GM21381 (cell line): ENCODE results near the gene DPP10.

Source experiments
- ATAC-seq: cut with Tn5 transposase; IDR thresholded peaks from one replicate; pipeline ENCODE4 v1.9.1; 2021; ENCODE audit warnings: mild to moderate bottlenecking, moderate library complexity; ENCODE audit not compliant: unreplicated experiment

Gene DPP10

DNA sequence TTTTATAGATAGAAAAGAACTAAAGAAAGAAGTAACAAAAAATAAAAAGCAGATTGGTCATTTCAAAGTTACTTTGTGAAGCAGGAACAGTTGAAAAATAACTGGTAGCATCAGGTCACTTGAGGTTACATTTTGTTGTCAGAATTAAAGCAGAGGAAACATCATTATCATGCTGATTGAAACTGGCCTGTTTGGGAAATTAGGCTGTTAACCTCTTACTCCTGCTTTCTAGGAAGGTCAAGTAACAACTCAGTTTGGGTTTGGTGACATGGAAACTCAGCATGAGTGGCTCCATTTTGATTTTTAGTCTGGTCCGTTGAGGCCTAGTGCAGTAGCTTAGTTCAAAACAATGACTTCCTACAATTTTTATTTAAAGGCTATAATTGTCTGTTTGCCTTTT, 1383.5 kb downstream of the DPP10 start:
- ATAC-seq: no peak

DNA sequence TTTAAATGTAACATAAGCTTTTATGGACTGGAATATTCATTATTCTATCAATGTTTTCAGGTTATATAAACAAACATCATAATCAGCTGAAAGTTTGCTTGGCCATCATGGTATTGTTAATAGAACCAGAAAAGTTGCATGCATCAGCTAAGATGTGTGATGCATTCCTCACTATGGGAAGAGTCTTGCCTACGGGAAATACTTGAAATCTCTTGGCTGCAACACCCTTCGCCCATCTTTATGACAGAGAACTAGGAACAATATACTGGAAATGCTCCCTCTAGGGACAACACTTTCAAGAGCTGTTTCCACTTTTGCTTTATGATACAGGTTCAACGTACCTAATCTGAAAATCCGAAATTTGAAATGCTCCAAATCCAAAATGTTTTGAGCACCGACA, 1390.8 kb downstream of the DPP10 start:
- ATAC-seq: no peak

DNA sequence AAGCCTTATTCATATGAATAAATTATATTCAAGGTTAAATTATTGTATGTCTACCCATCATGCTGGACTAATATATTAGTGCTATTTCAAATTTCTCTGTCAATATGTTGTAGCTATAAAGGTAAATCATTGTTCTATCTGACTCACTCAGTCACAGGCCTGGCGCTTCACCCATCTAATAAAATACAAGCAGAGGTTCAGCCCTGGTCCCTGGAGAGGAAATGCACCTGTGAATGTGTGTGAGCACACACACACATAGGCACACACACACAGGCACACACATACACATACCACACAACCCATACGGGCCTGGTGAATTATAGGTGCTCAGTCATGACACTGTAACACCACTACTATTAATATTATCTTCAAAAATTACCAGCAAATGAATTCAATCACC, 1396.1 kb downstream of the DPP10 start:
- ATAC-seq: no peak

DNA sequence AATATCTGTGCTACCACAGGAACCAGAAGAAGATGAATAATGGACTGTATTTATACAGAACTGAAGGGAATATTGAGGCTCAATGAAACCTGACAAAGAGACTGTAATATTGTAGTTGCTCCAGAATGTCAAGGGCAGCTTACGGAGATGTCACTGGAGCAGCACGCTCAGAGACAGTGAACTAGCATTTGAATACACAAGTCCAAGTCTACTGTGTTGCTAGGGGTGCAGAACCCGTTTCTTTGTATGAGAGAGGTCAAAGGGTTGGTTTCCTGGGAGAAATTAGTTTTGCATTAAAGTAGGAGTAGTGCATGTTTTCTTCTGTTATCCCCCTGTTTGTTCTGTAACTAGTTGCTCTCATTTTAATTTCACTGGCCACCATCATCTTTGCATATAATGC, 1399.9 kb downstream of the DPP10 start:
- ATAC-seq: no peak

DNA sequence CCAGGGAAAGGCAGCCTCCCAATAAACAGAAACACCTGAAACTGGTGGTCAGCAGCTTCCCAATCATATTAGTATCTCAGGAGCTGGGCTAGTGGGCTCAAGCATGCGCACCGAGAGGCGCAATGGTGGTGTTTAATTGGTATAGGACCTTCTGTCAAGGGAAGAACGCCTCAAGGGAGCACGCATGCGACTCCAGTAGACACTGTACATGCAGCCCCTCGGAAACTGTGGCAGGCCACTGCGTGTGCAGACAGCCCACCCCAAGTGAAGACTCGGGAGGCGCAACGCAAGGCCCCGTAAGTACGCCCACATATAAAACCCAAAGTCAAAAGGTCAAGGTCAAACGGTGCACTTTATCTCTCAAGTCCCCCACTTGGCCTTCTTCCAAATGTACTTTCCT, 1405.8 kb downstream of the DPP10 start:
- ATAC-seq: no peak

DNA sequence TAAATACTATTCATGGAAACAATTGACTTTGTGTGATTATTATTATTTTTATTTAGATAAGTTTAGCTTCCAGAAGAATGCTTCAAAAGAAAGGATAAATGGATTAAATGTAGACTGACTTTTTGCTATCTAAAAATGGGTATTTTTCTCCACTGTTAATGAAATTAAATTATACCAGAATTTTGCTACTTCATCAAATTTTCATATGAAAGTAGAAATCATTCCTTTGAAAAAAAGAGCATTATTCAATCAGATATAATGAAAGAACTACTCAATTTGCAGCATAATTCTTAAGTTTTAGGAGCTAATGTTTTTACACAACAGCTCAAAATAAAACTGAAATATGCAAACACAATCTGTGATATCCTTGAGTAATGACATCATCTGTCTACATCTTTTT, 1424.6 kb downstream of the DPP10 start:
- ATAC-seq: no peak

DNA sequence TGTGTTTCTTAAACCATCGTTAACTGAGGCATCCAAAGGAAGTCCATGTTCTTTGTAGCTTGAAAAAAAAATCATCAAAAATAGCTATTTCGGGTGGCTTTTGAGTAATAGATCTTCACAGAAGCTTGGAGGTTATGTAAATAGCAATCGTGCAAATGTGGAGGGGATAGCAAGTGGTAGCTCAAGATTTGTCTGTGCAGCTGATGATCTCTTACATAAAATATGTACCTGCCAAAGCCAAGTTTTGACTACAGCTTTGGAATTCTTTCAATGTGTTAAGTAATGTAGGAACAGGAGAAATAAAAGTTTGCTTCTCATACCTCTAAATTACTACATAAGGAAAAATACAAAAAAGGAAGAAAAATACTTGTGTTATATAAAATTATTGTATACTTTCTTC, 1432.0 kb downstream of the DPP10 start:
- ATAC-seq: no peak

DNA sequence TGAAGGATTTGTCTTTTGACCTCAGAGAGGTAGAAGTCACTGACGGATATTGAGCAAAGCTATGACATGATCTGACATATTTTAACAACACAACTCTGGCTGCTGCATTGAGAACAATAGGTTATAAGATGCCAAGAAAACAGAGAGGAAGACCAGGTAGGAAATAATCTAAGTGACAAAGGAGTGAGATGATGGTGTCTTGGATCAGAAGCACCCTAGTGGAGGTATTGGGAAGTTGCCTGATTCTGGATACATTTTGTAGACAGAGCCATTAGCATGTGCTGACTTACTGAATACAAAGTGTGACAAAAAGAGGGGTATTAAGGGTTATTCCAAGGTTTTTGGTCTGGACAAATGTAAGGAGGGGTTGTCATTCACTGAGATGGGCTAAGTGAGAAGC, 1438.1 kb downstream of the DPP10 start:
- ATAC-seq: no peak

DNA sequence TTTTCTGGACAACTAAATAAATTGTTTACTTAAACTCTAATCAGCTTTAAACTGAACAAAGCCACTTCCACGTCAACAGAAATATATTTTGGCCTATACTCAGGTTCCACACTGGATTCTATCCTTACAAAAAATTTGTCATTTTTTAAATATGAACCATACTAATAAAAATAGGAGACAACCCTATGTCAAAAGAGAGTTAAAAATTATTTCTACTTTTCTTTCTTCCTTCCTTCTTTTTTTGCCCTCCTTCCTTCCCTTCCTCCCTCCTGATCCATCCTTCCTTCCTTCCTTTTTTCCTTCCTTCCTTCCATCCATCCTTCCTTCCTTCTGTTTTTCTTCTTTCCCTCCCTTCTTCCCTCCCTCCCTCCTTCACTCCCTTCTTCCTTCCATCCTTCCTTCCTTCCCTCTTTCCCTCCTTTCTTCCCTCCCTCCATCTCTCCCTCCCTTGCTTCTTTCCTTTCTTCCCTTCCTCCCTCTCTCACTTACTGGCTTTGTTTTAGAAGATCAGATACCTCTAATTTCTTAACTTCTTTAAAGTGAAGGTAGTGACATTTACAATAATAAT, 1444.9 kb downstream of the DPP10 start:
- ATAC-seq: no peak
